ENCODE data around the gene NAA60.

Gene NAA60

GRCh38 chr16:3511286-3512180 lies 68.1 kb downstream of the NAA60 start:
- no peak for DNase-seq

DNA sequence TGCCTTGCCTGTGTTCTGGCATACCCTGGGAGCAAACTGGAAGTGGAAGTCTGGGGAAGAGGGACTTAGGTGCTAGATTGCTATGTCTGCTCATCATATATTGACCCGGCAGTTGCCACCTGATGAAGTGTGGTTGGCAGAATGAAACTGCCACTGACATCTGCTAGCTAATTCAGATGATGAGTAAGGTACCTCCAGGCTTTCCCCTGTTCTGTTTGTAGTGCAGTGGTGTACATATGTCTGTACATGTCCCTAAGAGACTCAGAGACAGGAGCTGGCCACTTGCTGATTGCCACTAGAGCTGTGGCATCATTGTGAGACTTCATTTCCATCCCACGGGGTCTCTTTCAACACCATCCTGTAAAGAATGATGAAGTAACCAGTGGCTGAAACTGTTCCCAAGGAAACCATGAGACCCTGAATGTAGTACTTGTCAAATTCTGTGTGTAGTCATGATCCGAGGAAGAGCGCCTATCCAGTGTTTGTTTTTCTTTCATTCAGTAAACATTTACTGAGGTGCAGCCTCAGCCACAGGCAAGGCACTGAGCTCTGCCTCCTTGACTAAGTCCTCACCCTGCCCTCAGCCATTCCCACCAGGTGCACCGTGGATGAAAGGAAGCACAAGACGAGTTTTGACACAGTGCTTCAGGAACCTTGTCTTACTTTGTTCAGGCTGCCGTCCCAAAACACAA lies 70.6 kb downstream of the NAA60 start:
- DNase-seq: no peak

- DNase-seq: no peak
Measured at GRCh38 chr16:3514621-3515020, 71.1 kb downstream of the NAA60 start.

- DNase-seq: no peak
Measured at GRCh38 chr16:3515897-3516296, 72.4 kb downstream of the NAA60 start.

DNA sequence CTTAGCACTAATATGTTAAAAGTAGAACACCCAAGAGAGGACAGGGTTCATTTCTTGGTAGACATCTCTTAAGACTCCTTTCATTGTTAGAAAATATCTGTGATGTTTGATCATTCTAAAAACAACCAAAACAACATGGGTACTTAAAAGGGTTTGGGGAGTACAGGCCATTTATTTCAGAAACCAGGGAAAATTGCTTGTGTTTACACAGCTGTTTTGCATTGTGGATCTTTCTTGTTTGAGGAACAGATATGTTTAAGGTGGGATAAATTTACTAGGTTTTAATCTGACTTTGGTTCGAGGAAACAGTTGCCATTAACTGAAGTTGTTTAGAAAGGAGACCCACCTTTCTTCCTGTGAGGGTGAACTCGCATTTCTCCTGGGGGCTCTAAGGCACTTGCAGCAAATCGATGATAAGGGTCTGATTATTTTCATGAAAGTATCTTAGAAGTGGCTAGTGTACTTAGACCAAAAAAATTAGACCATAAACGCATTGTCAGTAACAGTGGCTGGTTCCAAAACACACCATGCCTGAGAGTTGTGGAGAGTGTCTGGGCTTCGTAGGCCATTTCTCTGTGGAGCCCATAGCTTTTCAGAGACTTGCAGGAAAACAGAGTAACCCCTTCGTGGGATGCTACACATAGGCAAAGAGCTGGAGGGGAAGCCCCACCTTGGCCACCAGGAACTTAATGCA lies 75.0 kb downstream of the NAA60 start:
- no peak for DNase-seq

- DNase-seq: no peak
Measured at GRCh38 chr16:3518986-3519348, 75.5 kb downstream of the NAA60 start.

GRCh38 chr16:3519581-3519980 lies 76.1 kb downstream of the NAA60 start:
- no peak for DNase-seq

DNA sequence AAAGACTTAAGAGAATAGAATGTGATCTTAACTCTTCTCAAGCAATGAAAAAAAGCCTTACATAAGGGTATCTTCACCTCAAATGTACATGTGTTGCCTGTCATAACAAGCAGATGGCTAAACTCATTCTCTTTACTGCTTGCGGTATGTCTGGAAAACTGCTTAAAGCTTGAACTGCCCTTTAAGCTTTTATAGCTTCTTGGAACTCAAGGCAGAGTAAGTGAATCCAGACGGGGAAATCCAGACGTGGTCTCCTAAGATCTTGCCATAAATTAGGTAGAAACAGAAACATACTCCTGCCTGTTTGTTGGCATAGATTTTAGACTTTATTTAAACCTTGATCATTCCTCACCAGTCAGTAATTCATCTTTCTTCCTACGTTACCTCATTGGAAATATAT lies 76.9 kb downstream of the NAA60 start:
- no peak for DNase-seq

GRCh38 chr16:3520841-3521240 lies 77.4 kb downstream of the NAA60 start:
- DNase-seq: no peak

DNA sequence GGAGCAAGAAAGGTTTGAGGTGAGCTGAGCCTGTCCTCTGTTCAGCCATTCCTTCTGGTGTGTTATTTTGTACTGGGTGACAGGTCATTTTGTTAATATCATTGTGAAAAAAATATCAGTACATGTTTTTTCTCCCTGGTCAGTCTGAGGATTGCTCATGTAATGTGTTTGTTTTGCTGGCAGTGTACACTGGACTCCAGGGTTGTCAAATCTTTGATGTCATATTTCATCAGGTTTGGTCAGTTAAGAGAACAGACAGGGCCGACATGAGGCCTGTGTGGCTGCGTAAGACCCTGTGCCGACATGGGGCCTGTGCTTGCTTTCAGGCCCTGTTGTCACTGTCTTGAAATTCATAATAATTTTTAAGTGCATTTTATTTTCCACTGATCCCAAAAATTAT lies 79.8 kb downstream of the NAA60 start:
- DNase-seq: no peak

GRCh38 chr16:3525951-3526350 lies 82.5 kb downstream of the NAA60 start:
- no peak for DNase-seq

GRCh38 chr16:3527216-3527829 lies 83.8 kb downstream of the NAA60 start:
- DNase-seq: peak; percentile 61

- DNase-seq: no peak
Measured at GRCh38 chr16:3528406-3528805, 84.9 kb downstream of the NAA60 start.

GRCh38 chr16:3529175-3529574 lies 85.7 kb downstream of the NAA60 start:
- no peak for DNase-seq

GRCh38 chr16:3530371-3530914 lies 87.0 kb downstream of the NAA60 start:
- DNase-seq: no peak

GRCh38 chr16:3532741-3533140 lies 89.3 kb downstream of the NAA60 start:
- DNase-seq: no peak

DNA sequence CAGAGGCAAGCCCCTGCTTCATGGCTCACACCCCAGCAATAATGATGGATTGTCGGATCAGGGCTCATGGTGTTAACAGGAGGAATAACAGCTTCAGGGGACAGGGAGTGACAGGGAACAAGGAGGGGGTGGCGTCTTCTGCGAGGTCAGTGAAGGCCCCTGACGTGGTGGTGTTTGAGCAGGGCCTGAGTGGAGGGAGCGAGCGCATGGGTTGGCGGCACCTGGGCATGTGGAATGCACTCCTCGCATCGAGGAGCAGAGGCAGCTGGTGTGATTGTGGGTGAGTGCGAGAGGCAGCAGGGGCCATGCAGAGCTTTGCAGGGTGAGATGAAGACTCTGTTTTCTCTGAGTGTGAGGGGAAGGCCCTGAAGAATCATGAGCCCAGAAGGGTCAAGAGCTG lies 90.6 kb downstream of the NAA60 start:
- DNase-seq: no peak

DNA sequence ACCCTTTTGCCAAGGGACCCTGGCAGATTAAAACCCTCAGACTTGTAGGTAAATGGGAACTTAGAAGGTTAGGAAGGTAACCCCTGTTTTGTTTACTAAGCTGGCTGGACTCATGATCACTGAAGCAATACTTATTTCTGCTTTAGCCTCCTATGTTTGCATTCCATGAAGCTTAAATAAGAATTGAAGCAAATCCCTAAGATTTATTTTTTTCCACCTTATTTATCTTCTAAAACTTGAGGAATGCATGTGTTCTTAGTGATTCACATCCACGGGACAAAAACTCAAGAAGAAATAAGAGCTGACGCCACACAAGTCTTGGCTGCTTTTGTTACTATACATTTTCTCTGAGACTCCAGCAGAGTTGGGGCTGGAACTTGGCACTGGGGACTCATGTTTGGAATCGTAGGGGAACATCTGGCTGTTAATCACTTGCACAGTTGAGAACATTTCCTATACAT lies 92.8 kb downstream of the NAA60 start:
- DNase-seq: no peak
